ENCODE data around the gene KRTDAP. TPM values are rescaled to one million over a fixed set of nuclear protein-coding genes. Genes with fewer than 3 reads are reported as not detected.

KRTDAP gene
- total and polyA plus RNA-seq, 4 experiments from 2014 or later, result not detected

Other genes with a start within 250 kb of the KRTDAP start
- gene LSR, start 241.5 kb downstream of the KRTDAP start, total RNA-seq, result 10 to 100 TPM; 45.8 to 48.9 TPM
- gene LSR, start 241.5 kb downstream of the KRTDAP start, polyA plus RNA-seq, result 10 to 100 TPM; 76.1 to 91.6 TPM
- gene USF2, start 221.5 kb downstream of the KRTDAP start, total RNA-seq, result 100 to 1,000 TPM; 204 to 216 TPM
- gene USF2, start 221.5 kb downstream of the KRTDAP start, polyA plus RNA-seq, result 1 to 10 TPM; 2.2 to 9.4 TPM
- gene HAMP, start 207.9 kb downstream of the KRTDAP start, total RNA-seq, result 1 to 10 TPM; 1.2 to 2.7 TPM
- gene HAMP, start 207.9 kb downstream of the KRTDAP start, polyA plus RNA-seq, result not detected
- gene MAG, start 198.3 kb downstream of the KRTDAP start, total RNA-seq, result not detected
- not detected for gene MAG, start 198.3 kb downstream of the KRTDAP start, polyA plus RNA-seq
- under 1 TPM; 0.30 to 0.32 TPM for gene CD22, start 161.3 kb downstream of the KRTDAP start, total RNA-seq
- gene CD22, start 161.3 kb downstream of the KRTDAP start, polyA plus RNA-seq, result 1 to 10 TPM in 1 of 2 donors, under 1 TPM in 1; 0.32 to 1.8 TPM
- gene FFAR1, start 142.6 kb downstream of the KRTDAP start, total RNA-seq, result not detected
- not detected for gene FFAR1, start 142.6 kb downstream of the KRTDAP start, polyA plus RNA-seq
- not detected for gene FFAR3, start 132.0 kb downstream of the KRTDAP start, total RNA-seq
- not detected for gene FFAR3, start 132.0 kb downstream of the KRTDAP start, polyA plus RNA-seq
- not detected for gene GPR42, start 119.4 kb downstream of the KRTDAP start, total RNA-seq
- gene GPR42, start 119.4 kb downstream of the KRTDAP start, polyA plus RNA-seq, result not detected
- under 1 TPM in 1 of 2 experiments, not detected in 1; 0.15 TPM for gene FFAR2, start 42.2 kb downstream of the KRTDAP start, total RNA-seq
- not detected for gene FFAR2, start 42.2 kb downstream of the KRTDAP start, polyA plus RNA-seq
- gene DMKN, start 23.2 kb upstream of the KRTDAP start, total RNA-seq, result 1 to 10 TPM in 1 of 2 experiments, under 1 TPM in 1; 0.97 to 1.4 TPM
- gene DMKN, start 23.2 kb upstream of the KRTDAP start, polyA plus RNA-seq, result under 1 TPM in 1 of 2 donors, not detected in 1; 0.89 TPM
- gene SBSN, start 37.8 kb upstream of the KRTDAP start, total RNA-seq, result not detected
- gene SBSN, start 37.8 kb upstream of the KRTDAP start, polyA plus RNA-seq, result not detected
- not detected for gene GAPDHS, start 43.0 kb upstream of the KRTDAP start, total RNA-seq
- not detected for gene GAPDHS, start 43.0 kb upstream of the KRTDAP start, polyA plus RNA-seq
- gene TMEM147, start 55.2 kb upstream of the KRTDAP start, total RNA-seq, result 10 to 100 TPM; 41.3 to 41.9 TPM
- gene TMEM147, start 55.2 kb upstream of the KRTDAP start, polyA plus RNA-seq, result 100 to 1,000 TPM; 160 to 189 TPM
- gene ATP4A, start 73.2 kb upstream of the KRTDAP start, total RNA-seq, result not detected
- not detected for gene ATP4A, start 73.2 kb upstream of the KRTDAP start, polyA plus RNA-seq
- not detected for gene PMIS2, start 95.7 kb upstream of the KRTDAP start, total RNA-seq
- not detected for gene PMIS2, start 95.7 kb upstream of the KRTDAP start, polyA plus RNA-seq
- gene HAUS5, start 122.3 kb upstream of the KRTDAP start, total RNA-seq, result 10 to 100 TPM; 28.2 to 29.3 TPM
- 1 to 10 TPM; 7.8 to 9.4 TPM for gene HAUS5, start 122.3 kb upstream of the KRTDAP start, polyA plus RNA-seq
- 10 to 100 TPM; 53.0 to 55.8 TPM for gene RBM42, start 138.6 kb upstream of the KRTDAP start, total RNA-seq
- 10 to 100 TPM; 42.9 to 61.0 TPM for gene RBM42, start 138.6 kb upstream of the KRTDAP start, polyA plus RNA-seq
- gene ETV2, start 151.3 kb upstream of the KRTDAP start, total RNA-seq, result 1 to 10 TPM in 1 of 2 experiments, not detected in 1; 1.3 TPM
- gene ETV2, start 151.3 kb upstream of the KRTDAP start, polyA plus RNA-seq, result 1 to 10 TPM; 1.1 to 1.2 TPM
- 100 to 1,000 TPM; 212 to 250 TPM for gene COX6B1, start 157.9 kb upstream of the KRTDAP start, total RNA-seq
- 100 to 1,000 TPM; 747 to 810 TPM for gene COX6B1, start 157.9 kb upstream of the KRTDAP start, polyA plus RNA-seq
- gene UPK1A, start 176.1 kb upstream of the KRTDAP start, total RNA-seq, result under 1 TPM; 0.55 to 0.72 TPM
- gene UPK1A, start 176.1 kb upstream of the KRTDAP start, polyA plus RNA-seq, result not detected
- under 1 TPM; 0.49 to 0.50 TPM for gene ZBTB32, start 214.1 kb upstream of the KRTDAP start, total RNA-seq
- under 1 TPM in 1 of 2 donors, not detected in 1; 0.45 TPM for gene ZBTB32, start 214.1 kb upstream of the KRTDAP start, polyA plus RNA-seq
- 10 to 100 TPM; 83.4 to 84.3 TPM for gene KMT2B, start 227.5 kb upstream of the KRTDAP start, total RNA-seq
- gene KMT2B, start 227.5 kb upstream of the KRTDAP start, polyA plus RNA-seq, result 1 to 10 TPM in 1 of 2 donors, not detected in 1; 2.8 TPM

Data from CD4-positive, alpha-beta memory T cell (primary cell).